LNCaP clone FGC (cell line): ENCODE results near the gene MICAL2.

Experiments used
- DNase-seq: peaks from one replicate; pipeline ENCODE4 v3.0.0-alpha.2; 2011; ENCODE audit warnings: low read depth
- H3K4me3 ChIP-seq: 2 replicates; pipeline ENCODE4 v1.5.1; 2011; ENCODE audit warnings: mild to moderate bottlenecking, low read depth, low read length, control low read depth
- TF ChIP-seq, protein P1 (sequence below): IDR thresholded peaks from 2 replicates; pipeline ENCODE4 v1.5.1; 2012; ENCODE audit warnings: mild to moderate bottlenecking; ENCODE audit not compliant: control insufficient read depth, insufficient read depth; ENCODE audit errors: extremely low read depth

MICAL2 gene

DNA sequence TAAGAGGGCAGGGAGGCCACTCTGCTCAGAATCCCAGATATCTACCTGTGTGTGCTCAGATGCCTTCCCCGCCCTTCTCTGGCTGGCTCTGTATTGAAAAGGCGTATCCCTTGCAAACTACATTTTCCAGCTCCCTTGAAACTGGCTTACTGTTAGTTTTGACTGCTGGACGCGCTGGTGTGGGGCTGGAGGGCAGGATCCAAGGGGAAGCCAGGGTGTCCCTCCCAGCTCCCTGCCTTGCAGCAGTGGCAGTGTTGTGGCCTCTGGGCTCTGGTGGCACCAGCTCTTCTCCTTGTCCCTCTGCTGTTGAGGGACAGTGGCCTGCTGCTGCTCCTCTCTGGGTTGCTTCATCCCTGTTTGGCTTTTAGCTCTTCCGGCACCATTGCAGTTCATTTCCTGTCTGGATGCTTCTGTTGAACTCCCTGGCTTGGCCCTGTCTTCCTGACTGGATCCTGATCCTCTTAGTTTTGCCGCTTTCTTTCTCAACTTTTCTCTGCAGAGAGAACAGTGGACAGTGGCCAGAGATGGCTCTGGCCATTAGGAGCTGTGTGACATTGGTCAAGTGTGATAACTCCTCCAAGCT is 159.9 kb downstream of the MICAL2 start:
- TF ChIP-seq, protein P1, sequence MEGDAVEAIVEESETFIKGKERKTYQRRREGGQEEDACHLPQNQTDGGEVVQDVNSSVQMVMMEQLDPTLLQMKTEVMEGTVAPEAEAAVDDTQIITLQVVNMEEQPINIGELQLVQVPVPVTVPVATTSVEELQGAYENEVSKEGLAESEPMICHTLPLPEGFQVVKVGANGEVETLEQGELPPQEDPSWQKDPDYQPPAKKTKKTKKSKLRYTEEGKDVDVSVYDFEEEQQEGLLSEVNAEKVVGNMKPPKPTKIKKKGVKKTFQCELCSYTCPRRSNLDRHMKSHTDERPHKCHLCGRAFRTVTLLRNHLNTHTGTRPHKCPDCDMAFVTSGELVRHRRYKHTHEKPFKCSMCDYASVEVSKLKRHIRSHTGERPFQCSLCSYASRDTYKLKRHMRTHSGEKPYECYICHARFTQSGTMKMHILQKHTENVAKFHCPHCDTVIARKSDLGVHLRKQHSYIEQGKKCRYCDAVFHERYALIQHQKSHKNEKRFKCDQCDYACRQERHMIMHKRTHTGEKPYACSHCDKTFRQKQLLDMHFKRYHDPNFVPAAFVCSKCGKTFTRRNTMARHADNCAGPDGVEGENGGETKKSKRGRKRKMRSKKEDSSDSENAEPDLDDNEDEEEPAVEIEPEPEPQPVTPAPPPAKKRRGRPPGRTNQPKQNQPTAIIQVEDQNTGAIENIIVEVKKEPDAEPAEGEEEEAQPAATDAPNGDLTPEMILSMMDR, result no peak
- H3K4me3 ChIP-seq, result no peak overlapping the region
- DNase-seq, result no peak

DNA sequence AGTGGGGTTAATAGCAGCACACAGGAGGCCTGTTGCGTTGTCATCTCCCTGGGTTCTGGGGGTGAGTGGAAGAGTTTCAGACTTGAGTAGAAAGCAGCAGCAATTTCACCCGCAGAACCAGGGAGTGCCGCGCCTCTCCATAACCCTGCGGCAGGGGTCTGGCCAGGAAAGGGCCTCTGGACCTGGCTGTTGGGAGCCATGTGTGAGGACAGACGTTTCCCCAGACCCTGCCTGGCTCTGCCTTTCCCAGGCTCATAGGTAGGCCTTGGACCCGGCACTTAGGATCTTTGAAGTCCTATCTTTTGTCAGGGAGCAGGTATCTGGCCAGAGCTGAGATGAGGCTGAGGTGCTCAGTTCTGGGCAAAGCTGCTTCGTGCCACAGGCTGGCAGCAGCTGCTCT is 160.4 kb downstream of the MICAL2 start:
- DNase-seq, result no peak
- H3K4me3 ChIP-seq, result no peak overlapping the region
- TF ChIP-seq, protein P1, result no peak

DNA sequence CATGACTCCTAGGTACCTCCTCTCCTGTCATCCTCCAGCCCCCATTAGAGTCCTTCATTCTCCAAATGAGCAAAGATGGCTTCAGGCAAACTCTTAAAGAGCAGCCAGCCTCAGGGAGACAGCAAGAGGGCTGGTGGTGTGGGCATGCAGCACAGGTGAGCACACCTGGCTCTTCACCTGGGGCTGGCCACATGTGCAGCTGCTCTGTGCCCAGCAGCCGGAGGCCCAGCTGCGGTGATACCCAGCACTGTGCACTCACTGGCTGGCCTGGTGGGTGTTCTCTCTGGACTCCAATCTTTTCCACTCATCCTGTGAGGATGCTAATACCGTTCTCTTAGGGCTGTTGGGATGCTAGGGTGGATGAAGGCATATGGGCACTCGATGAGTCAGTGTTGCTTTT is 160.9 kb downstream of the MICAL2 start:
- H3K4me3 ChIP-seq, result no peak overlapping the region
- TF ChIP-seq, protein P1, result no peak
- DNase-seq, result no peak

DNA sequence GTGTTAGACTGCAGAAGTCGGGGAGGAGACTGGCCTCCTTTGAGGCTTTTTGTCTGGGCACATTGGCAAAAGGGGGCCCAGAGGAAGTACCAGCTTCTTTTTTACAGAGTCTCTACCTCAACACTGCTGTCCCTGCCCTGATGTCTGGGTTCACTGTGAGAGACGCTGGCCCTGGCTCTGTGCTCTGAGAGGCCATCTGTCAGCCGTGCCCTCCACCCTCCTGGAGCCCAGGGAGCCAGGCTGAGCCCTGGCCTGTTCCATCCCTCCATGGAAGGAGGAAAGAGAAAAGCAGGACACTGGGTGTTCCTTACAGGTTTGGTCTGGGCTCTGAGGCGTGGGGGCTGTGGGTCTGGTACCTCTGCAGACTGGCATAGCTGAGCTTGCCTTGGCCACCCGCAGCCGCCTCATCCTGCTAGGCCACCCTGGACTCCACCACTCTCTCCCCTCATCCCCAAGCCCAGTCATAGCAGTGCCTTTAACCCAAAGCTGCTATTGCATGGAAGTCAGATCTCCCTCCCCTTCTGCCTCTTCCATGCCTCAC is 161.5 kb downstream of the MICAL2 start:
- no peak overlapping the region for H3K4me3 ChIP-seq
- TF ChIP-seq, protein P1, result no peak
- DNase-seq, result no peak

DNA sequence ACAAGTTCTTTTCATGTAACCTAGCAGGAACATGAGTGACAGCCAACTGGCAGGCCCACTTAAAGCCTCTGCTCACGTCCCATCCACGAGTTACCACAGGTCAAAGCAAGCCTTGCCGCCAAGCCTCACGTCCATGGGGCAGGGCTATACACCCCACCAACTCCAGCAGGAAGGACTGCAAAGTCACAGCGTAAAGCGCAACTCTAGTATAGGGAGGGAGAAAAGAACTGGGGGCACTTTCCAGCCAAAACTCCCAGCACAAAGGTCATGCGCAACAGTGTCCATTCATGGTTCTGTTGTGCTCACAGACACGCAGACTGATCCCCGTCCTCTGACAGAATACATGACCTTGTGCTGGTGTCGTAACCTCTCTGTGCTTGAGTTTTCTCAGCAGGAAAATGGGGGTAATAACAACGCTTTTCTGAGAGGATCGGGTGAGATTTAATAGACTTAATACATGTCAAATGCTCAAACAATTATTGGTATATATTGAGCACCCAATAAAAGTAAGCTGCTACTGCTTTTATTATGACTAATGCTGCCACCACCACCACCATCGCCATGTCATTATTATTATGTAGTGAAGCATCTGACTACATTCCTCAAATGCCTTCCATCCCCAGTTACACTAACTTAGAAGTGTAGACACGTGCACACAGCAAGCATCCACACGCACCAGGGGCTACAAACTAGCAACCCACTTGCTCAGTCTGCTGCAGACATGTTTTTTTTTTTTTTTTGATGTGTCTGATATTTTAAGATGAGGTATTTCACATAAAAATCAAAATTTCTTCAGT is 162.6 kb downstream of the MICAL2 start:
- DNase-seq, result no peak
- TF ChIP-seq, protein P1, result no peak
- H3K4me3 ChIP-seq, result no peak overlapping the region

DNA sequence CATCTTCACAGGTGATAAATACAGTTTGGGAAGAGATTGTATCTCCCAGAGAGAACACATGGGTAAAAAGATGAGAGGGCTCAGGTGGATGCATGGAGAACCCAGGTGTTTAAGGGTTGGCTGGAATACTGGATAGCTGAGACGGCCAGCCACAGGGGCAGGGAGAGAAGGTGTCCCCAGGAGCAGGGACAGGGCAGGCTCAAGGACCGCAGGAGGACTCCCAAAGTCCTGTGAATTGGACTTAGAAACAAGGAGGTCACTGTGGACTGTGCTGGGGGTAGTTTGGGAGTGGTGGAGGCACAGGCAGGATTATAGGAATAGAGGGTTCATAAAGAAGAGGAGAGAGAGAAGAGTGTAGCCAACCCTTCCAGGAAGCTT is 163.2 kb downstream of the MICAL2 start:
- DNase-seq, result no peak
- H3K4me3 ChIP-seq, result no peak overlapping the region
- TF ChIP-seq, protein P1, result no peak
